HepG2 (cell line): ENCODE data around the gene SPIRE1. TPM values are rescaled to one million over a fixed set of nuclear protein-coding genes. Genes with fewer than 3 reads are reported as not detected.

Source experiments
- ARID2 ChIP-seq: sonication (generic); formaldehyde crosslinking; IDR thresholded peaks from 2 replicates; pipeline ENCODE4 v1.8.1; 2022; ENCODE audit warnings: mild to moderate bottlenecking, missing genetic modification reagents, borderline replicate concordance
- ISL2 ChIP-seq: sonication (generic); formaldehyde crosslinking; IDR thresholded peaks from 2 replicates; pipeline ENCODE4 v1.5.0; 2020; ENCODE audit warnings: missing genetic modification reagents
- KLF12 ChIP-seq: sonication (generic); formaldehyde crosslinking; IDR thresholded peaks from 2 replicates; pipeline ENCODE4 v1.4.0; 2020; ENCODE audit warnings: missing genetic modification reagents, borderline replicate concordance
- NFATC3 ChIP-seq: sonication (generic); formaldehyde crosslinking; IDR thresholded peaks from 2 replicates; pipeline ENCODE4 v1.5.1; 2020; ENCODE audit warnings: mild to moderate bottlenecking, missing genetic modification reagents
- NR2F1 ChIP-seq, 2 experiments: fragments of 450-650 bp in 1 of 2; formaldehyde crosslinking in 1 of 2; IDR thresholded peaks; 2 replicates each; pipeline versions ENCODE4 v1.5.0 to v1.6.1; 2016 to 2020; ENCODE audit warnings: mild to moderate bottlenecking in 1 of 2, missing compliant biosample characterization in 1 of 2, missing genetic modification reagents in 1 of 2, moderate library complexity in 1 of 2
- PRPF4 ChIP-seq: fragments of 200-400 bp; formaldehyde crosslinking; IDR thresholded peaks from 2 replicates; pipeline ENCODE4 v1.6.1; 2016; ENCODE audit warnings: low read length, low read depth; ENCODE audit not compliant: poor library complexity, severe bottlenecking
- STAT5B ChIP-seq: sonication (generic); formaldehyde crosslinking; IDR thresholded peaks from 2 replicates; pipeline ENCODE4 v1.4.0; 2020; ENCODE audit warnings: missing genetic modification reagents
- TCF7 ChIP-seq: sonication (generic); IDR thresholded peaks from 2 replicates; pipeline ENCODE4 v1.6.1; 2016; ENCODE audit warnings: antibody characterized with exemption, low read depth
- ZBTB21 ChIP-seq: sonication (generic); formaldehyde crosslinking; IDR thresholded peaks from 2 replicates; pipeline ENCODE4 v1.4.0; 2020; ENCODE audit warnings: missing genetic modification reagents
- ZBTB42 ChIP-seq: sonication (generic); formaldehyde crosslinking; IDR thresholded peaks from 2 replicates; pipeline ENCODE4 v1.5.0; 2020; ENCODE audit warnings: mild to moderate bottlenecking, missing genetic modification reagents
- ZNF138 ChIP-seq: sonication (generic); formaldehyde crosslinking; IDR thresholded peaks from 2 replicates; pipeline ENCODE4 v1.5.0; 2020; ENCODE audit warnings: mild to moderate bottlenecking, low read depth, missing genetic modification reagents
- ZNF260 ChIP-seq: sonication (generic); formaldehyde crosslinking; IDR thresholded peaks from 2 replicates; pipeline ENCODE4 v1.4.0; 2020; ENCODE audit warnings: missing genetic modification reagents, low read depth, mild to moderate bottlenecking, borderline replicate concordance
- ZNF441 ChIP-seq: sonication (generic); formaldehyde crosslinking; IDR thresholded peaks from 2 replicates; pipeline ENCODE4 v1.7.0; 2021; ENCODE audit warnings: missing genetic modification reagents, borderline replicate concordance
- ZNF556 ChIP-seq: sonication (generic); formaldehyde crosslinking; IDR thresholded peaks from 2 replicates; pipeline ENCODE4 v1.4.0; 2020; ENCODE audit warnings: mild to moderate bottlenecking, missing genetic modification reagents, borderline replicate concordance
- ZNF615 ChIP-seq: sonication (generic); formaldehyde crosslinking; IDR thresholded peaks from 2 replicates; pipeline ENCODE4 v1.5.0; 2020; ENCODE audit warnings: mild to moderate bottlenecking, missing genetic modification reagents, borderline replicate concordance
- ZNF616 ChIP-seq: sonication (generic); formaldehyde crosslinking; IDR thresholded peaks from 2 replicates; pipeline ENCODE4 v1.5.0; 2020; ENCODE audit warnings: low read depth, mild to moderate bottlenecking, missing genetic modification reagents
- ZNF672 ChIP-seq: sonication (generic); formaldehyde crosslinking; IDR thresholded peaks from 2 replicates; pipeline ENCODE4 v1.8.1; 2022; ENCODE audit warnings: missing genetic modification reagents
- ZNF879 ChIP-seq: sonication (generic); formaldehyde crosslinking; IDR thresholded peaks from 2 replicates; pipeline ENCODE4 v1.8.1; 2023; ENCODE audit warnings: missing genetic modification reagents
- ZSCAN20 ChIP-seq: sonication (generic); formaldehyde crosslinking; IDR thresholded peaks from 2 replicates; pipeline ENCODE4 v1.4.0; 2020; ENCODE audit warnings: missing genetic modification reagents, mild to moderate bottlenecking, borderline replicate concordance
- polyA plus RNA-seq, 8 experiments: library from polyadenylated mRNA; depleted of rRNA in 3 of 8; stranded (reverse) in 7 of 8; unstranded in 1 of 8; fragments of >200 nt; fragmentation: Illumina TruSeq in 4 of 8; extraction: Trizol in 4 of 8; gene quantifications; 2 replicates each; pipeline versions ENCODE4 v1.2.1 to v1.2.3, GENCODE V29; 2011 to 2016; ENCODE audit warnings: low read depth in 4 of 8, missing spikeins in 1 of 8, mixed read lengths in 1 of 8; ENCODE audit not compliant: insufficient read depth in 1 of 8
- total RNA-seq, 5 experiments: library from RNA; depleted of rRNA; stranded (reverse); fragments of >200 nt; fragmentation: Illumina TruSeq; extraction: Trizol; gene quantifications; 2 replicates each; pipeline ENCODE4 v1.2.3, GENCODE V29; 2016; ENCODE audit warnings: low read depth in 1 of 5
- TF ChIP-seq, protein P1 (sequence below): fragments of 450-650 bp; IDR thresholded peaks from 2 replicates; pipeline ENCODE4 v1.6.1; 2016
- TF ChIP-seq, protein P2 (sequence below): sonication (generic); formaldehyde crosslinking; IDR thresholded peaks from 2 replicates; pipeline ENCODE4 v1.4.0; 2020; ENCODE audit warnings: low read depth, missing genetic modification reagents
- TF ChIP-seq, protein P3 (sequence below): sonication (generic); formaldehyde crosslinking; IDR thresholded peaks from 2 replicates; pipeline ENCODE4 v1.4.0; 2020; ENCODE audit warnings: mild to moderate bottlenecking, missing genetic modification reagents
- TF ChIP-seq, protein P4 (sequence below): sonication (generic); formaldehyde crosslinking; conservative IDR thresholded peaks from 2 replicates; pipeline ENCODE4 v1.4.0; 2020; ENCODE audit warnings: missing genetic modification reagents

Gene SPIRE1
- total and polyA plus RNA-seq, 2 of the 13 experiments (the other 11 are each of a cell fraction or from before 2014, with no cell fraction given), result 9.9 to 21.3 TPM

DNA sequence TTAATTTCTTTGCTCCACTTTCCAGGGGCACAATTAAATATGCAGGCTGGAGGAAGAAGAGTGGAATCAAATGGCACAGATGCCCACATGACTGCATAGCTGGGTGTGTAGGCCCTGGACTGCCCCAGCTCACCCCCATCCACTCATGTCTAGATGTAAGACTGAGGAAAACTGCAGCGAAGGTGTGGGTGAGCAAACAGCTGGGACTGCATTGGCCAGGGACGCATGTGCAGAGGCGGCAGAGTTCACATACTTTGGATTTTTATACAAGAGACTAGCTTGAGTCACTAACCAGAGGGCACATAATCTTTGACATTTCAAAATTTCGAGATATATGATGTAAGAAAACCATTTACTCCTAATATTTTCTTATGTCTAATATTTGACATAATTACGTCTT is 60.1 kb downstream of the SPIRE1 start (continued):
- TF ChIP-seq, protein P1, sequence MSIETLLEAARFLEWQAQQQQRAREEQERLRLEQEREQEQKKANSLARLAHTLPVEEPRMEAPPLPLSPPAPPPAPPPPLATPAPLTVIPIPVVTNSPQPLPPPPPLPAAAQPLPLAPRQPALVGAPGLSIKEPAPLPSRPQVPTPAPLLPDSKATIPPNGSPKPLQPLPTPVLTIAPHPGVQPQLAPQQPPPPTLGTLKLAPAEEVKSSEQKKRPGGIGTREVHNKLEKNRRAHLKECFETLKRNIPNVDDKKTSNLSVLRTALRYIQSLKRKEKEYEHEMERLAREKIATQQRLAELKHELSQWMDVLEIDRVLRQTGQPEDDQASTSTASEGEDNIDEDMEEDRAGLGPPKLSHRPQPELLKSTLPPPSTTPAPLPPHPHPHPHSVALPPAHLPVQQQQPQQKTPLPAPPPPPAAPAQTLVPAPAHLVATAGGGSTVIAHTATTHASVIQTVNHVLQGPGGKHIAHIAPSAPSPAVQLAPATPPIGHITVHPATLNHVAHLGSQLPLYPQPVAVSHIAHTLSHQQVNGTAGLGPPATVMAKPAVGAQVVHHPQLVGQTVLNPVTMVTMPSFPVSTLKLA, result no peak
- TF ChIP-seq ZNF138 (CRISPR knock-in tag) (no peak), ARID2 (CRISPR knock-in tag) (no peak), NFATC3 (CRISPR knock-in tag) (no peak), ZNF879 (CRISPR knock-in tag) (no peak), ZNF441 (CRISPR knock-in tag) (no peak), ZNF260 (CRISPR knock-in tag) (no peak), PRPF4 (no peak), STAT5B (CRISPR knock-in tag) (no peak), ZNF672 (no peak), NR2F1 (CRISPR knock-in tag; IDR thresholded peaks at IDR 0.05) (peak in 1 of 2 experiments; percentile 75; a peak in 2 of 4 replicates), ZNF616 (CRISPR knock-in tag) (no peak), ZNF615 (CRISPR knock-in tag) (no peak), ISL2 (no peak), ZNF556 (no peak), TCF7 (0 out of 2 replicates have a peak, but pooled peaks have one; percentile 15), ZSCAN20 (CRISPR knock-in tag) (no peak), ZBTB21 (CRISPR knock-in tag) (no peak), KLF12 (CRISPR knock-in tag) (no peak), ZBTB42 (CRISPR knock-in tag) (no peak)
- TF ChIP-seq, protein P2, sequence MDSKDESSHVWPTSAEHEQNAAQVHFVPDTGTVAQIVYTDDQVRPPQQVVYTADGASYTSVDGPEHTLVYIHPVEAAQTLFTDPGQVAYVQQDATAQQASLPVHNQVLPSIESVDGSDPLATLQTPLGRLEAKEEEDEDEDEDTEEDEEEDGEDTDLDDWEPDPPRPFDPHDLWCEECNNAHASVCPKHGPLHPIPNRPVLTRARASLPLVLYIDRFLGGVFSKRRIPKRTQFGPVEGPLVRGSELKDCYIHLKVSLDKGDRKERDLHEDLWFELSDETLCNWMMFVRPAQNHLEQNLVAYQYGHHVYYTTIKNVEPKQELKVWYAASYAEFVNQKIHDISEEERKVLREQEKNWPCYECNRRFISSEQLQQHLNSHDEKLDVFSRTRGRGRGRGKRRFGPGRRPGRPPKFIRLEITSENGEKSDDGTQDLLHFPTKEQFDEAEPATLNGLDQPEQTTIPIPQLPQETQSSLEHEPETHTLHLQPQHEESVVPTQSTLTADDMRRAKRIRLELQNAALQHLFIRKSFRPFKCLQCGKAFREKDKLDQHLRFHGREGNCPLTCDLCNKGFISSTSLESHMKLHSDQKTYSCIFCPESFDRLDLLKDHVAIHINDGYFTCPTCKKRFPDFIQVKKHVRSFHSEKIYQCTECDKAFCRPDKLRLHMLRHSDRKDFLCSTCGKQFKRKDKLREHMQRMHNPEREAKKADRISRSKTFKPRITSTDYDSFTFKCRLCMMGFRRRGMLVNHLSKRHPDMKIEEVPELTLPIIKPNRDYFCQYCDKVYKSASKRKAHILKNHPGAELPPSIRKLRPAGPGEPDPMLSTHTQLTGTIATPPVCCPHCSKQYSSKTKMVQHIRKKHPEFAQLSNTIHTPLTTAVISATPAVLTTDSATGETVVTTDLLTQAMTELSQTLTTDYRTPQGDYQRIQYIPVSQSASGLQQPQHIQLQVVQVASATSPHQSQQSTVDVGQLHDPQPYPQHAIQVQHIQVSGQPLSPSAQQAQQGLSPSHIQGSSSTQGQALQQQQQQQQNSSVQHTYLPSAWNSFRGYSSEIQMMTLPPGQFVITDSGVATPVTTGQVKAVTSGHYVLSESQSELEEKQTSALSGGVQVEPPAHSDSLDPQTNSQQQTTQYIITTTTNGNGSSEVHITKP (CRISPR knock-in tag), result no peak
- TF ChIP-seq, protein P3, sequence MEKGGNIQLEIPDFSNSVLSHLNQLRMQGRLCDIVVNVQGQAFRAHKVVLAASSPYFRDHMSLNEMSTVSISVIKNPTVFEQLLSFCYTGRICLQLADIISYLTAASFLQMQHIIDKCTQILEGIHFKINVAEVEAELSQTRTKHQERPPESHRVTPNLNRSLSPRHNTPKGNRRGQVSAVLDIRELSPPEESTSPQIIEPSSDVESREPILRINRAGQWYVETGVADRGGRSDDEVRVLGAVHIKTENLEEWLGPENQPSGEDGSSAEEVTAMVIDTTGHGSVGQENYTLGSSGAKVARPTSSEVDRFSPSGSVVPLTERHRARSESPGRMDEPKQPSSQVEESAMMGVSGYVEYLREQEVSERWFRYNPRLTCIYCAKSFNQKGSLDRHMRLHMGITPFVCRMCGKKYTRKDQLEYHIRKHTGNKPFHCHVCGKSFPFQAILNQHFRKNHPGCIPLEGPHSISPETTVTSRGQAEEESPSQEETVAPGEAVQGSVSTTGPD (CRISPR knock-in tag), result no peak
- TF ChIP-seq, protein P4, sequence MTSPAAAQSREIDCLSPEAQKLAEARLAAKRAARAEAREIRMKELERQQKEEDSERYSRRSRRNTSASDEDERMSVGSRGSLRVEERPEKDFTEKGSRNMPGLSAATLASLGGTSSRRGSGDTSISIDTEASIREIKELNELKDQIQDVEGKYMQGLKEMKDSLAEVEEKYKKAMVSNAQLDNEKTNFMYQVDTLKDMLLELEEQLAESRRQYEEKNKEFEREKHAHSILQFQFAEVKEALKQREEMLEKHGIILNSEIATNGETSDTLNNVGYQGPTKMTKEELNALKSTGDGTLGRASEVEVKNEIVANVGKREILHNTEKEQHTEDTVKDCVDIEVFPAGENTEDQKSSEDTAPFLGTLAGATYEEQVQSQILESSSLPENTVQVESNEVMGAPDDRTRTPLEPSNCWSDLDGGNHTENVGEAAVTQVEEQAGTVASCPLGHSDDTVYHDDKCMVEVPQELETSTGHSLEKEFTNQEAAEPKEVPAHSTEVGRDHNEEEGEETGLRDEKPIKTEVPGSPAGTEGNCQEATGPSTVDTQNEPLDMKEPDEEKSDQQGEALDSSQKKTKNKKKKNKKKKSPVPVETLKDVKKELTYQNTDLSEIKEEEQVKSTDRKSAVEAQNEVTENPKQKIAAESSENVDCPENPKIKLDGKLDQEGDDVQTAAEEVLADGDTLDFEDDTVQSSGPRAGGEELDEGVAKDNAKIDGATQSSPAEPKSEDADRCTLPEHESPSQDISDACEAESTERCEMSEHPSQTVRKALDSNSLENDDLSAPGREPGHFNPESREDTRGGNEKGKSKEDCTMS, result no peak
